Stimulated activated naive CD4-positive, alpha-beta T cell (primary cell): ENCODE measurements around the gene TM4SF5.

Experiments used
- DNase-seq, 6 experiments: peaks; one replicate each; lab custom pipeline; 2025; lab: John Stamatoyannopoulos, UW

Gene TM4SF5

GRCh38 chr17:4771519-4772234 is at the start of gene TM4SF5:
TM4SF5 (plus strand) TSS chr17:4771886; CDS start chr17:4771923, 37 bp downstream.
- DNase-seq: no peak

- no peak for DNase-seq
Observed at GRCh38 chr17:4722678-4723240, 48.9 kb upstream of the TM4SF5 start.

- no peak for DNase-seq
Observed at GRCh38 chr17:4724650-4725049, 47.0 kb upstream of the TM4SF5 start.

GRCh38 chr17:4725646-4726310 is 45.9 kb upstream of the TM4SF5 start:
- DNase-seq: no peak

- DNase-seq: no peak
Observed at GRCh38 chr17:4728124-4728523, 43.6 kb upstream of the TM4SF5 start.

- DNase-seq: no peak
Observed at GRCh38 chr17:4733073-4733531, 38.6 kb upstream of the TM4SF5 start.

GRCh38 chr17:4734857-4735475 is 36.7 kb upstream of the TM4SF5 start:
- no peak for DNase-seq

- DNase-seq: no peak
Observed at GRCh38 chr17:4735876-4736651, 35.6 kb upstream of the TM4SF5 start.

GRCh38 chr17:4738136-4739121 is 33.3 kb upstream of the TM4SF5 start:
- peak in 3 of 6 experiments; percentile 8 to 73 (median 52) for DNase-seq

- DNase-seq: peak; percentile 33 to 63 (median 53)
Observed at GRCh38 chr17:4739122-4740024, 32.3 kb upstream of the TM4SF5 start, which contains the start of the genes CXCL16 and ZMYND15. CXCL16 (minus strand) TSS chr17:4739928; CDS start chr17:4739339, 589 bp downstream. ZMYND15 (plus strand) TSS chr17:4739833; CDS start chr17:4740549, 716 bp downstream.

- DNase-seq: no peak
Observed at GRCh38 chr17:4740025-4740351, 31.7 kb upstream of the TM4SF5 start.

- DNase-seq: no peak
Observed at GRCh38 chr17:4740584-4740983, 31.1 kb upstream of the TM4SF5 start.

GRCh38 chr17:4741544-4741943 is 30.1 kb upstream of the TM4SF5 start:
- no peak for DNase-seq

GRCh38 chr17:4742133-4742532 is 29.6 kb upstream of the TM4SF5 start:
- DNase-seq: no peak

- DNase-seq: no peak
Observed at GRCh38 chr17:4742629-4743028, 29.1 kb upstream of the TM4SF5 start.

- no peak for DNase-seq
Observed at GRCh38 chr17:4743216-4743615, 28.5 kb upstream of the TM4SF5 start.

GRCh38 chr17:4743898-4744297 is 27.8 kb upstream of the TM4SF5 start:
- no peak for DNase-seq

- DNase-seq: peak in 1 of 6 experiments; percentile 2
Observed at GRCh38 chr17:4744999-4745969, 26.4 kb upstream of the TM4SF5 start.
